ENCODE results near the gene LPCAT1. TPM values are rescaled to one million over a fixed set of nuclear protein-coding genes. Genes with fewer than 3 reads are reported as not detected.
A peak's percentile ranks its signal among the peaks of the same experiment; 100 is the strongest.

The LPCAT1 gene
- total RNA-seq, 3 donors from 2014 or later: 19.4 to 39.3 (median 21.4) TPM

GRCh38 chr5:1509346-1510085, 14.2 kb downstream of the LPCAT1 start:
- intact Hi-C loops (cut with DNase I; ENCODE audit: low total_unique reads): no loop called here
- DNase-seq (ENCODE audit: low spot score in 2 of 2): peak in 1 of 2 donors; percentile 30
- H3K9me3 ChIP-seq: no peaks in the 10 kb centered on the region

GRCh38 chr5:1508659-1509290, 15.0 kb downstream of the LPCAT1 start:
- TF ChIP-seq POLR2AphosphoS5 (IDR thresholded peaks at IDR 0.05): no peak
- no peak for TF ChIP-seq POLR2A (IDR thresholded peaks at IDR 0.05)
- TF ChIP-seq CTCF (IDR thresholded peaks at IDR 0.05): no peak
- Histone ChIP-seq H3K4me3 (no peak overlapping the region), H3K36me3 (peaks cover 4% of the 10 kb centered on the region), H3K9me3 (no peaks in the 10 kb centered on the region), H3K27me3 (no peaks in the 10 kb centered on the region), H3K4me1 (no peaks in the 10 kb centered on the region), H3K27ac (no peak overlapping the region)
- intact Hi-C loops (cut with DNase I; ENCODE audit: low total_unique reads): no loop called here
- DNase-seq (ENCODE audit: low spot score in 2 of 2): peak in 1 of 2 donors; percentile 43

More at GRCh38 chr5:1509346-1510085, 14.2 kb downstream of the LPCAT1 start:
- Histone ChIP-seq H3K36me3 (peaks cover 4% of the 10 kb centered on the region), H3K4me3 (no peak overlapping the region), H3K27ac (no peak overlapping the region), H3K4me1 (no peaks in the 10 kb centered on the region), H3K27me3 (no peaks in the 10 kb centered on the region)
- no peak for TF ChIP-seq POLR2AphosphoS5 (IDR thresholded peaks at IDR 0.05)
- TF ChIP-seq CTCF (IDR thresholded peaks at IDR 0.05): no peak
- no peak for TF ChIP-seq POLR2A (IDR thresholded peaks at IDR 0.05)

GRCh38 chr5:1507961-1508658, 15.7 kb downstream of the LPCAT1 start:
- Histone ChIP-seq H3K4me3 (no peak overlapping the region), H3K27ac (no peak overlapping the region), H3K9me3 (no peaks in the 10 kb centered on the region), H3K27me3 (no peaks in the 10 kb centered on the region), H3K36me3 (peaks cover 4% of the 10 kb centered on the region), H3K4me1 (no peaks in the 10 kb centered on the region)
- TF ChIP-seq POLR2A (IDR thresholded peaks at IDR 0.05) (no peak), POLR2AphosphoS5 (IDR thresholded peaks at IDR 0.05) (no peak), CTCF (IDR thresholded peaks at IDR 0.05) (no peak)
- intact Hi-C loops (cut with DNase I; ENCODE audit: low total_unique reads): no loop called here
- DNase-seq (ENCODE audit: low spot score in 2 of 2): peak in 1 of 2 donors; percentile 33

- H3K27ac ChIP-seq: no peak overlapping the region
- DNase-seq (ENCODE audit: low spot score in 2 of 2): no peak
- intact Hi-C loops (cut with DNase I; ENCODE audit: low total_unique reads): no loop called here
These were observed 16.3 kb downstream of the LPCAT1 start for GRCh38 chr5:1507457-1507856.

More at GRCh38 chr5:1507457-1507856, 16.3 kb downstream of the LPCAT1 start:
- H3K9me3 ChIP-seq: no peaks in the 10 kb centered on the region
- H3K4me1 ChIP-seq: no peaks in the 10 kb centered on the region
- peaks cover 4% of the 10 kb centered on the region for H3K36me3 ChIP-seq
- H3K4me3 ChIP-seq: no peak overlapping the region
- H3K27me3 ChIP-seq: no peaks in the 10 kb centered on the region
- TF ChIP-seq POLR2AphosphoS5 (IDR thresholded peaks at IDR 0.05): no peak
- TF ChIP-seq CTCF (IDR thresholded peaks at IDR 0.05): no peak
- TF ChIP-seq POLR2A (IDR thresholded peaks at IDR 0.05): no peak

Data from breast epithelium (tissue), 4 donors.